Forelimb muscle (tissue), 1 donor: ENCODE data around the gene IL1RAPL2. TPM values are rescaled to one million over a fixed set of nuclear protein-coding genes. Genes with fewer than 3 reads are reported as not detected.
A peak's percentile ranks its signal among the peaks of the same experiment; 100 is the strongest.
"Not testable (repeated sequence)": the region's sequence is repeated elsewhere in the genome, so short reads cannot be mapped to it uniquely, and the experiment has no call there.

ENCODE experiments used
- DNase-seq: peaks from one replicate; pipeline ENCODE4 v3.0.0-alpha.2; 2013; ENCODE audit warnings: low read depth
- polyA plus RNA-seq: library from polyadenylated mRNA; unstranded; fragments of 120-200 nt; gene quantifications from one replicate; pipeline ENCODE4 v1.2.1, GENCODE V29; 2013; ENCODE audit not compliant: insufficient read length

IL1RAPL2 gene
- polyA plus RNA-seq, 1 donor = 2.6 TPM

GRCh38 chrX:105168577-105168976 is 602.6 kb downstream of the IL1RAPL2 start:
- DNase-seq = no peak

GRCh38 chrX:105173071-105173470 is 607.1 kb downstream of the IL1RAPL2 start:
- DNase-seq = no peak

GRCh38 chrX:105179644-105180043 is 613.6 kb downstream of the IL1RAPL2 start:
- DNase-seq = no peak

- no peak for DNase-seq
These were observed 623.1 kb downstream of the IL1RAPL2 start for GRCh38 chrX:105189093-105189492.

GRCh38 chrX:105190252-105190853 is 624.4 kb downstream of the IL1RAPL2 start:
- peak; percentile 5 for DNase-seq

GRCh38 chrX:105191878-105192277 is 625.9 kb downstream of the IL1RAPL2 start:
- no peak for DNase-seq

- no peak for DNase-seq
These were observed 643.4 kb downstream of the IL1RAPL2 start for GRCh38 chrX:105209406-105209805.

- no peak for DNase-seq
These were observed 644.3 kb downstream of the IL1RAPL2 start for GRCh38 chrX:105210258-105210657.

GRCh38 chrX:105211066-105211575 is 645.1 kb downstream of the IL1RAPL2 start:
- DNase-seq = no peak

GRCh38 chrX:105219454-105220401 is 653.7 kb downstream of the IL1RAPL2 start:
- DNase-seq = no peak

- no peak for DNase-seq
These were observed 654.6 kb downstream of the IL1RAPL2 start, which contains the start of gene TEX13A for GRCh38 chrX:105220636-105221035. TEX13A (minus strand) TSS chrX:105220694; CDS start chrX:105220397, 297 bp downstream.

- DNase-seq = no peak
These were observed 655.4 kb downstream of the IL1RAPL2 start for GRCh38 chrX:105221374-105221773.

- no peak for DNase-seq
These were observed 660.5 kb downstream of the IL1RAPL2 start for GRCh38 chrX:105226499-105226898.

- no peak for DNase-seq
These were observed 662.6 kb downstream of the IL1RAPL2 start for GRCh38 chrX:105228602-105229001.

- no peak for DNase-seq
These were observed 663.1 kb downstream of the IL1RAPL2 start for GRCh38 chrX:105229146-105229545.

- not testable (repeated sequence) for DNase-seq
These were observed 671.4 kb downstream of the IL1RAPL2 start for GRCh38 chrX:105237407-105237806.

- no peak for DNase-seq
These were observed 675.1 kb downstream of the IL1RAPL2 start for GRCh38 chrX:105241056-105241455.

GRCh38 chrX:105260291-105261043 is 694.5 kb downstream of the IL1RAPL2 start:
- no peak for DNase-seq

GRCh38 chrX:105263171-105263570 is 697.2 kb downstream of the IL1RAPL2 start:
- no peak for DNase-seq

- DNase-seq = no peak
These were observed 697.8 kb downstream of the IL1RAPL2 start for GRCh38 chrX:105263801-105264200.

GRCh38 chrX:105265093-105265492 is 699.1 kb downstream of the IL1RAPL2 start:
- peak; percentile 35 for DNase-seq

- no peak for DNase-seq
These were observed 700.5 kb downstream of the IL1RAPL2 start for GRCh38 chrX:105266456-105266855.
